RWPE2 (cell line): ENCODE results near the gene STUB1.

Source experiments
- ATAC-seq: fragments of 200-7000 bp; cut with Tn5 transposase; 3 replicates; pipeline ENCODE4 v1.9.1; 2021; ENCODE audit warnings: low read depth
- DNase-seq: peaks from one replicate; pipeline ENCODE4 v3.0.0-alpha.2; 2020; ENCODE audit warnings: low spot score
- H3K27ac ChIP-seq: fragments of 450-650 bp; 2 replicates; pipeline ENCODE4 v1.5.1; 2017; ENCODE audit warnings: mild to moderate bottlenecking; ENCODE audit not compliant: poor library complexity, severe bottlenecking
- H3K27me3 ChIP-seq: fragments of 250-450 bp; sonication (Bioruptor Pico); 2 replicates; pipeline ENCODE4 v1.5.1; 2021; ENCODE audit warnings: mild to moderate bottlenecking, moderate library complexity; ENCODE audit not compliant: insufficient read depth, poor library complexity, severe bottlenecking
- H3K36me3 ChIP-seq: fragments of 250-450 bp; sonication (Bioruptor Pico); 2 replicates; pipeline ENCODE4 v1.5.1; 2020; ENCODE audit warnings: low read depth, mild to moderate bottlenecking, moderate library complexity
- H3K4me1 ChIP-seq: fragments of 250-450 bp; sonication (Bioruptor Pico); 2 replicates; pipeline ENCODE4 v1.5.1; 2021; ENCODE audit warnings: mild to moderate bottlenecking, moderate library complexity; ENCODE audit not compliant: insufficient read depth, poor library complexity, severe bottlenecking
- H3K4me3 ChIP-seq: fragments of 250-450 bp; sonication (Bioruptor Pico); 2 replicates; pipeline ENCODE4 v1.5.1; 2021; ENCODE audit warnings: mild to moderate bottlenecking, moderate library complexity; ENCODE audit not compliant: severe bottlenecking
- H3K9me3 ChIP-seq: fragments of 250-450 bp; sonication (Bioruptor Pico); 2 replicates; pipeline ENCODE4 v1.5.1; 2021; ENCODE audit warnings: mild to moderate bottlenecking, moderate library complexity; ENCODE audit not compliant: severe bottlenecking
- CTCF ChIP-seq: fragments of 450-650 bp; IDR thresholded peaks from one replicate; pipeline ENCODE4 v1.5.1; 2017; ENCODE audit warnings: mild to moderate bottlenecking, moderate library complexity; ENCODE audit not compliant: poor library complexity, severe bottlenecking

Gene STUB1

DNA sequence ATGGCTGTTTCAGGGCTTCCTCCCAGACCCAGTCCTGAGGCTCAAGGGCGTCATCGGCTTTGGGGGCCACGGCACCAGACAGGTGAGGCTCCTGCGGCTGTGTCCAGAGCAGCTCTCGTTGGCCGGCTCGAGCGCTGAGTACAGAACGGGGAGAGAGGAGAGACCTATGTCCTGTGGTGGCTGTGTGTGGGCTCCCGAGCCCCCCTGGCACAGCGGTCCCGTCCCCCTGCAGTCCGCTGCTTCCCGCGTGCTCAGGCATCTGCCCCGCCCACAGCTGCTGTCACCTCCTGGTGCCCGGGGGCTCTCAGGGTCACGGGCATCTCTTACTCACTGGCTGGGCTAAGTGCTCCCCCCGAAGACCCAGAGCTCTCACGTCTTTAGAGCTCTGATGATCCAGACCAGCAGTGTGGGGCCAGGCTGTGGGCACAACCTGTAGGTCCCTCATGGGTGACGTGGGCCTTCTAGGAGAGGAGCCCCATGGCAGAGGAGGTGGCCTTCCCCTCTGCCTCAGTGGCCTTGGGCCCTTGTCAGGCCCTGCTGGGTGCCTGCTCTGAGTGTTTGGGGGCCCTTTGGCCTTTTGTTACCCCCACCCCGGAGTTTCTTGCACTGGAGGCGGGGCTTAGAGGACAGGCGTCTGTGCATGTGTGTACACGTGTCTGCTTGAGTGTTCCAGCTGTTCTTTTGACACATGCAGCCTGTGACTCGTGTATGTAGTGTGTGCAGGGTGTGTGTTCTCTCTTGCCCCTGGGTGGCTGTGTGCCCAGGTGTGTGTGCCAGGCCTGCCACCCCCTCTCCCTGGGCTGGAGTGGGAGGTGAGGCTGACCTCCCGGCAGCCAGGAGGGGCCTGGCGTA lies 27.5 kb upstream of the STUB1 start:
- TF ChIP-seq CTCF = no peak
- Histone ChIP-seq H3K4me3 (no peak overlapping the region), H3K27ac (no peak overlapping the region), H3K9me3 (no peaks in the 10 kb centered on the region), H3K4me1 (peaks cover 8% of the 10 kb centered on the region), H3K36me3 (peaks cover 26% of the 10 kb centered on the region; the same call in 1 of the 2 replicates), H3K27me3 (no peaks in the 10 kb centered on the region)
- ATAC-seq (no peak), DNase-seq (no peak)

DNA sequence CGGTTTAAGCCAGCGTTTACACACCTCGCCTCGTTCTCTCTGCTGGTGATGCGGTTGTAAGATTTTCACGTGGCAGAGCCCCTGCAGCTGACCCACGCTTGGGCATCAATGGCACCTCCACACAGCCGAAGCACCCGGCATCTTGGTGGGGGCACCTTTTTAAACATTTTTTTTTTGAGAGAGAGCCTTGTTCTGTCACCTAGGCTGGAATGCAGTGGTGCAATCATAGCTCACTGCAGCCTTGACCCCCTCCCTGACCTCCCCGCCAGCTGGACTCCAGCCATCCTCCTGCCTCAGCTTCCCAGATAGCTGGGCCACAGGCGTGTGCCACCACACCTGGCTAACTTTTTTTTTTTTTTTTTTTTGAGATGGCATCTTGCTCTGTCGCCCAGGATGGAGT lies 26.2 kb upstream of the STUB1 start:
- Histone ChIP-seq H3K27ac (no peak overlapping the region), H3K9me3 (no peaks in the 10 kb centered on the region), H3K4me1 (peaks cover 4% of the 10 kb centered on the region), H3K36me3 (peaks cover 32% of the 10 kb centered on the region; the same call in 1 of the 2 replicates), H3K27me3 (no peaks in the 10 kb centered on the region), H3K4me3 (no peak overlapping the region)
- DNase-seq = no peak
- no peak for ATAC-seq
- no peak for TF ChIP-seq CTCF

DNA sequence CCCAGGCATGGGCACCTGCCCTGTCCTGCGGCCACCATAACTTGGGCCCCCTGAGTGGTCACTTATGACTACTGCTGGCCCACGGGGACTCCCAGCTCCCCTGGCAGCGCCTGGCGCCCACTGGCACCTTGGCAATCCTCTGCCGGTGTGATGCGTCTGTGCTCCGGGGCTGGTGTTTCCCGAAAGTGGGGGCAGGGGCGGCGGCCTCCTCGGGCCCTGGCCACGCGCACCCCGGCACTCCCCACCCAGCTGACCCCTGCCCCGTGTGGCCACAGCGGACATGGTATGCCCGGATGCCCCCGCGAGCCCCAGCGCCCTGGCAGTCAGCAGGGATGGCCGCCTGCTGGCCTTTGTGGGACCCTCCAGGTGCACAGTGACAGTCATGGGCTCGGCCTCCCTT lies 22.7 kb upstream of the STUB1 start:
- Histone ChIP-seq H3K27ac (no peak overlapping the region), H3K4me1 (no peaks in the 10 kb centered on the region), H3K4me3 (no peak overlapping the region), H3K9me3 (no peaks in the 10 kb centered on the region), H3K27me3 (no peaks in the 10 kb centered on the region), H3K36me3 (peaks cover 39% of the 10 kb centered on the region)
- ATAC-seq (no peak), DNase-seq (no peak)
- no peak for TF ChIP-seq CTCF

- H3K36me3 ChIP-seq = peaks cover 42% of the 10 kb centered on the region
- H3K4me3 ChIP-seq = no peak overlapping the region
- H3K9me3 ChIP-seq = no peaks in the 10 kb centered on the region
- H3K4me1 ChIP-seq = no peaks in the 10 kb centered on the region
- H3K27me3 ChIP-seq = no peaks in the 10 kb centered on the region
- no peak for ATAC-seq
- TF ChIP-seq CTCF = no peak
- no peak overlapping the region for H3K27ac ChIP-seq
- no peak for DNase-seq
Observed at GRCh38 chr16:658679-659571, 21.3 kb upstream of the STUB1 start.
